K562 (cell line): ENCODE results near the gene HSBP1L1. TPM values are rescaled to one million over a fixed set of nuclear protein-coding genes. Genes with fewer than 3 reads are reported as not detected.

Experiments used
- ATAC-seq: fragments of 200-7000 bp; cut with Tn5 transposase; 3 replicates; pipeline ENCODE4 v1.9.1; 2020; ENCODE audit warnings: moderate library complexity
- BruUV-seq: library from RNA; stranded (reverse); fragments of 400-500 nt; replicated peaks from 2 replicates; lab custom pipeline; 2021; lab: Mats Ljungman, UMichigan
- CTCF ChIA-PET: fragments of 300-600 bp; formaldehyde crosslinking; extraction: SDS; loops from one replicate; lab custom pipeline; 2021; ENCODE audit warnings: low intra/inter-chr PET ratio; lab: Yijun Ruan, JAX
- POLR2A ChIA-PET: fragments of 300-600, 350-650 bp; sonication (Branson Sonifier 250); formaldehyde crosslinking; extraction: SDS; loops from one replicate; lab custom pipeline; 2021; ENCODE audit warnings: antibody characterized with exemption, inconsistent platforms; lab: Yijun Ruan, JAX
- DNase-seq, 4 experiments: peaks; one replicate each; pipeline versions ENCODE4 v3.0.0 to v3.0.0-alpha.2; 2011 to 2018; ENCODE audit warnings: low spot score in 3 of 4, mixed read lengths in 3 of 4; ENCODE audit errors: extremely low read depth in 1 of 4
- FAIRE-seq: peaks from 2 replicates; lab custom pipeline; 2011; peaks lifted over from hg19 to GRCh38; lab: Jason Lieb, UNC
- H2AFZ ChIP-seq: 2 replicates; pipeline ENCODE4 v1.6.0; 2011; ENCODE audit warnings: low read depth, low read length, control low read depth, inconsistent platforms
- H3K27ac ChIP-seq: fragments of 200-600 bp; 3 replicates; pipeline ENCODE4 v1.8.0; 2011; ENCODE audit warnings: low read depth, mild to moderate bottlenecking, control low read depth, inconsistent platforms, low read length, moderate library complexity, mixed read lengths; ENCODE audit errors: extremely low read depth
- H3K27me3 ChIP-seq, 2 experiments: fragments of 300-600 bp in 1 of 2; 2 replicates in 1 of 2; 3 replicates in 1 of 2; pipeline versions ENCODE4 v1.6.0 to v1.8.0; 2011; ENCODE audit warnings: inconsistent platforms in 2 of 2, low read length in 2 of 2, mild to moderate bottlenecking in 1 of 2, mixed read lengths in 1 of 2, moderate library complexity in 1 of 2; ENCODE audit not compliant: control insufficient read depth in 2 of 2, insufficient read depth in 2 of 2
- H3K36me3 ChIP-seq: fragments of 300-600 bp; 3 replicates; pipeline ENCODE4 v1.8.0; 2011; ENCODE audit warnings: mild to moderate bottlenecking, low read length, inconsistent platforms; ENCODE audit not compliant: control insufficient read depth, insufficient read depth
- H3K4me1 ChIP-seq, 2 experiments: fragments of 200-600 bp in 1 of 2; replicated peaks in 1 of 2; 2 replicates in 1 of 2; 3 replicates in 1 of 2; pipeline versions ENCODE4 v1.5.1 to v1.8.0; 2011; ENCODE audit warnings: inconsistent platforms in 2 of 2, low read length in 2 of 2, mild to moderate bottlenecking in 1 of 2, mixed read lengths in 1 of 2, moderate library complexity in 1 of 2; ENCODE audit not compliant: control insufficient read depth in 2 of 2, insufficient read depth in 2 of 2
- H3K4me2 ChIP-seq: 2 replicates; pipeline ENCODE4 v1.6.1; 2011; ENCODE audit warnings: low read length, control low read depth, inconsistent platforms, mixed read lengths; ENCODE audit not compliant: insufficient read depth
- H3K4me3 ChIP-seq: fragments of 200-600 bp; sonication (generic), shearing (Covaris generic); 2 replicates; pipeline ENCODE4 v1.5.1; 2016; ENCODE audit warnings: control low read depth, inconsistent platforms
- H3K79me2 ChIP-seq: fragments of 200-600 bp; 3 replicates; pipeline ENCODE4 v1.8.0; 2011; ENCODE audit warnings: low read length, inconsistent platforms; ENCODE audit not compliant: control insufficient read depth, insufficient read depth
- H3K9ac ChIP-seq, 2 experiments: 2 replicates each; pipeline versions ENCODE4 v1.6.0 to v1.6.1; 2011; ENCODE audit warnings: low read depth in 2 of 2, low read length in 2 of 2, control low read depth in 1 of 2, inconsistent platforms in 1 of 2, mild to moderate bottlenecking in 1 of 2, mixed read lengths in 1 of 2; ENCODE audit not compliant: insufficient read depth in 1 of 2
- H3K9me1 ChIP-seq: one replicate; pipeline ENCODE4 v1.6.0; 2011; ENCODE audit warnings: inconsistent platforms, mild to moderate bottlenecking, low read length, moderate library complexity; ENCODE audit not compliant: control insufficient read depth, insufficient read depth
- H3K9me3 ChIP-seq: replicated peaks from 2 replicates; pipeline ENCODE4 v1.5.1; 2011; ENCODE audit warnings: low read depth, low read length, inconsistent platforms; ENCODE audit not compliant: control insufficient read depth, insufficient read depth
- H4K20me1 ChIP-seq: replicated peaks from 2 replicates; pipeline ENCODE4 v1.6.1; 2011; ENCODE audit warnings: low read length, inconsistent platforms, mixed read lengths; ENCODE audit not compliant: control insufficient read depth, insufficient read depth
- EP400 ChIP-seq: fragments of 450-650 bp; IDR thresholded peaks from 2 replicates; pipeline ENCODE4 v1.6.1; 2017; ENCODE audit warnings: antibody characterized with exemption, mild to moderate bottlenecking, moderate library complexity
- HMG20A ChIP-seq: fragments of 450-650 bp; formaldehyde crosslinking; conservative IDR thresholded peaks from 2 replicates; pipeline ENCODE4 v1.4.0; 2020; ENCODE audit warnings: mild to moderate bottlenecking, mixed read lengths
- SOX6 ChIP-seq: fragments of 450-650 bp; IDR thresholded peaks from 2 replicates; pipeline ENCODE4 v1.6.1; 2014; ENCODE audit warnings: mild to moderate bottlenecking
- ZNF133 ChIP-seq: fragments of 250-450 bp; sonication (Bioruptor Pico); IDR thresholded peaks from 2 replicates; pipeline ENCODE4 v1.4.0; 2020; ENCODE audit warnings: mild to moderate bottlenecking
- WGBS: fragments of 100-300 bp; shearing (Covaris generic); methylation state at CpG from one replicate; pipeline ENCODE4 v1.1.6; 2016; ENCODE audit warnings: low coverage, mixed read lengths; ENCODE audit not compliant: insufficient coverage; ENCODE audit errors: missing lambda C conversion rate; 5-methylcytosine and 5-hydroxymethylcytosine counted together
- in situ Hi-C: fragments of 300-500 bp; cut with MboI; formaldehyde crosslinking; loops from 4 replicates; pipeline ENCODE4 v1.15.0; 2018; ENCODE audit warnings: inconsistent platforms, mixed read lengths
- intact Hi-C: fragments of 100-400 bp; cut with micrococcal nuclease; formaldehyde crosslinking; loops from 2 replicates; pipeline ENCODE4 v1.14.2; 2022
- polyA plus RNA-seq, 8 experiments: library from polyadenylated mRNA; depleted of rRNA in 4 of 8; stranded (reverse) in 5 of 8; unstranded in 3 of 8; fragments of >200 nt; fragmentation: Nextera tagmentation in 2 of 8; fragmentation: Illumina TruSeq in 1 of 8; extraction: Ambion mirVana in 2 of 8; extraction: Trizol in 1 of 8; gene quantifications; 2 replicates each; pipeline versions ENCODE4 v1.2.1 to v1.2.3, GENCODE V29; 2011 to 2014; ENCODE audit warnings: inconsistent platforms in 1 of 8, missing spikeins in 1 of 8
- total RNA-seq, 7 experiments: library from RNA; depleted of rRNA in 6 of 7; stranded (reverse); fragments of >200 nt in 6 of 7; fragmentation: Illumina TruSeq in 2 of 7; extraction: Trizol in 2 of 7; gene quantifications; 2 replicates each; pipeline versions ENCODE4 v1.2.1 to v1.2.3, GENCODE V29; 2011 to 2021; ENCODE audit warnings: low replicate concordance in 1 of 7
- TF ChIP-seq, protein P1 (sequence below), 2 experiments: fragments of 450-650 bp; formaldehyde crosslinking in 1 of 2; IDR thresholded peaks; 2 replicates each; pipeline versions ENCODE4 v1.4.0 to v1.6.1; 2014 to 2020; ENCODE audit warnings: mild to moderate bottlenecking in 2 of 2, borderline replicate concordance in 1 of 2, low read depth in 1 of 2
- TF ChIP-seq, protein P2 (sequence below): fragments of 250-450 bp; sonication (Bioruptor Pico); IDR thresholded peaks from 2 replicates; pipeline ENCODE4 v1.5.0; 2020; ENCODE audit warnings: mild to moderate bottlenecking, borderline replicate concordance
- TF ChIP-seq, protein P3 (sequence below): sonication (generic); formaldehyde crosslinking; IDR thresholded peaks from 2 replicates; pipeline ENCODE4 v1.9.0; 2022; ENCODE audit warnings: mild to moderate bottlenecking, missing genetic modification reagents
- TF ChIP-seq, protein P4 (sequence below), 3 experiments: IDR thresholded peaks in 2 of 3; conservative IDR thresholded peaks in 1 of 3; 2 replicates each; pipeline ENCODE4 v1.5.1; 2011 to 2012; ENCODE audit warnings: low read length in 3 of 3, mild to moderate bottlenecking in 3 of 3, control low read depth in 2 of 3, improper control_type of control experiment in 1 of 3, inconsistent platforms in 1 of 3, low read depth in 1 of 3, mixed read lengths in 1 of 3, moderate library complexity in 1 of 3; ENCODE audit not compliant: insufficient read depth in 2 of 3

HSBP1L1 gene
- total and polyA plus RNA-seq, 9 of the 15 experiments (the other 6 are each of a cell fraction or from before 2014, with no cell fraction given), result 0.24 to 0.36 TPM; not detected in 7

DNA sequence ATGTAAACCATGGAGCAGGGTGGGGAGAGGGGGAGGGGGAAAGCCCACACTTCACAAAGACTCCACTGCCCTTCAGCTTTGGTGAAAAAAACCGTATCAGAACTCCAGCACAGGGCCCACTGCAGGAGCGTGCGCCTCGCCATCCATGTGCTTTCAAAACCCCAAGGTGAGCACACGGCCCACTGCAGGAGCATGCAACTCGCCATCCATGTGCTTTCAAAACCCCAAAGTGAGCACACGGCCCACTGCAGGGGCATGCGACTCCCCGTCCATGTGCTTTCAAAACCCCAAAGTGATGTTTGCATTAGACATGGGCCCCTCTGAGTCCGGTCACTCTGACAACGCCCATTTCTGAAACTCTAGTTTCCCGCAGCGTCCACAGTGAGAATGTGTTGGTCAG is 16.1 kb downstream of the HSBP1L1 start:
- intact Hi-C loops, result no loop called here
- peak overlapping the region in 1 of 2 experiments; percentile 63; a peak in 1 of 4 replicates for H3K9ac ChIP-seq
- no peak overlapping the region for H3K4me3 ChIP-seq
- no peak overlapping the region for H2AFZ ChIP-seq
- H3K9me3 ChIP-seq, result no peaks in the 10 kb centered on the region
- DNase-seq (no peak), ATAC-seq (peak; percentile 49), FAIRE-seq (no peak)
- peaks cover 71% of the 10 kb centered on the region for H3K36me3 ChIP-seq
- CTCF ChIA-PET, result no interaction called here
- POLR2A ChIA-PET, result interaction anchor here (1.0 kb wide), 1 partner anchor 10 kb away, joined by 3 read pairs; no protein-coding TSS in a partner anchor
- in situ Hi-C loops, result no loop called here
- BruUV-seq, result no TSS peak
- peaks cover 7% of the 10 kb centered on the region for H3K9me1 ChIP-seq
- H3K79me2 ChIP-seq, result peaks cover 98% of the 10 kb centered on the region
- no peaks in the 10 kb centered on the region for H3K27me3 ChIP-seq
- H3K27ac ChIP-seq, result no peak overlapping the region; the same call in none of the 3 replicates
- 64% methylated on average over 8 of the region's 13 CpGs for WGBS
- H4K20me1 ChIP-seq, result peaks cover 29% of the 10 kb centered on the region
- H3K4me1 ChIP-seq, result peaks cover 18 to 23% of the 10 kb centered on the region in 2 experiments; a peak in 4 of 5 replicates
- H3K4me2 ChIP-seq, result no peak overlapping the region
- TF ChIP-seq ZNF133 (CRISPR knock-in tag), result no peak
- TF ChIP-seq, protein P1, sequence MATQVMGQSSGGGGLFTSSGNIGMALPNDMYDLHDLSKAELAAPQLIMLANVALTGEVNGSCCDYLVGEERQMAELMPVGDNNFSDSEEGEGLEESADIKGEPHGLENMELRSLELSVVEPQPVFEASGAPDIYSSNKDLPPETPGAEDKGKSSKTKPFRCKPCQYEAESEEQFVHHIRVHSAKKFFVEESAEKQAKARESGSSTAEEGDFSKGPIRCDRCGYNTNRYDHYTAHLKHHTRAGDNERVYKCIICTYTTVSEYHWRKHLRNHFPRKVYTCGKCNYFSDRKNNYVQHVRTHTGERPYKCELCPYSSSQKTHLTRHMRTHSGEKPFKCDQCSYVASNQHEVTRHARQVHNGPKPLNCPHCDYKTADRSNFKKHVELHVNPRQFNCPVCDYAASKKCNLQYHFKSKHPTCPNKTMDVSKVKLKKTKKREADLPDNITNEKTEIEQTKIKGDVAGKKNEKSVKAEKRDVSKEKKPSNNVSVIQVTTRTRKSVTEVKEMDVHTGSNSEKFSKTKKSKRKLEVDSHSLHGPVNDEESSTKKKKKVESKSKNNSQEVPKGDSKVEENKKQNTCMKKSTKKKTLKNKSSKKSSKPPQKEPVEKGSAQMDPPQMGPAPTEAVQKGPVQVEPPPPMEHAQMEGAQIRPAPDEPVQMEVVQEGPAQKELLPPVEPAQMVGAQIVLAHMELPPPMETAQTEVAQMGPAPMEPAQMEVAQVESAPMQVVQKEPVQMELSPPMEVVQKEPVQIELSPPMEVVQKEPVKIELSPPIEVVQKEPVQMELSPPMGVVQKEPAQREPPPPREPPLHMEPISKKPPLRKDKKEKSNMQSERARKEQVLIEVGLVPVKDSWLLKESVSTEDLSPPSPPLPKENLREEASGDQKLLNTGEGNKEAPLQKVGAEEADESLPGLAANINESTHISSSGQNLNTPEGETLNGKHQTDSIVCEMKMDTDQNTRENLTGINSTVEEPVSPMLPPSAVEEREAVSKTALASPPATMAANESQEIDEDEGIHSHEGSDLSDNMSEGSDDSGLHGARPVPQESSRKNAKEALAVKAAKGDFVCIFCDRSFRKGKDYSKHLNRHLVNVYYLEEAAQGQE (IDR thresholded peaks at IDR 0.05; ENCODE audit: borderline replicate concordance), result no peak
- TF ChIP-seq, protein P1 (CRISPR knock-in tag; IDR thresholded peaks at IDR 0.05; ENCODE audit: low read depth), result no peak
- TF ChIP-seq SOX6, result no peak
- peak; percentile 31; the same call in 1 of the 2 replicates for TF ChIP-seq EP400
- no peak for TF ChIP-seq HMG20A (CRISPR knock-in tag)
- TF ChIP-seq, protein P2, sequence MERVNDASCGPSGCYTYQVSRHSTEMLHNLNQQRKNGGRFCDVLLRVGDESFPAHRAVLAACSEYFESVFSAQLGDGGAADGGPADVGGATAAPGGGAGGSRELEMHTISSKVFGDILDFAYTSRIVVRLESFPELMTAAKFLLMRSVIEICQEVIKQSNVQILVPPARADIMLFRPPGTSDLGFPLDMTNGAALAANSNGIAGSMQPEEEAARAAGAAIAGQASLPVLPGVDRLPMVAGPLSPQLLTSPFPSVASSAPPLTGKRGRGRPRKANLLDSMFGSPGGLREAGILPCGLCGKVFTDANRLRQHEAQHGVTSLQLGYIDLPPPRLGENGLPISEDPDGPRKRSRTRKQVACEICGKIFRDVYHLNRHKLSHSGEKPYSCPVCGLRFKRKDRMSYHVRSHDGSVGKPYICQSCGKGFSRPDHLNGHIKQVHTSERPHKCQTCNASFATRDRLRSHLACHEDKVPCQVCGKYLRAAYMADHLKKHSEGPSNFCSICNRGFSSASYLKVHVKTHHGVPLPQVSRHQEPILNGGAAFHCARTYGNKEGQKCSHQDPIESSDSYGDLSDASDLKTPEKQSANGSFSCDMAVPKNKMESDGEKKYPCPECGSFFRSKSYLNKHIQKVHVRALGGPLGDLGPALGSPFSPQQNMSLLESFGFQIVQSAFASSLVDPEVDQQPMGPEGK (CRISPR knock-in tag), result no peak
- TF ChIP-seq, protein P3, sequence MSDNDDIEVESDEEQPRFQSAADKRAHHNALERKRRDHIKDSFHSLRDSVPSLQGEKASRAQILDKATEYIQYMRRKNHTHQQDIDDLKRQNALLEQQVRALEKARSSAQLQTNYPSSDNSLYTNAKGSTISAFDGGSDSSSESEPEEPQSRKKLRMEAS (CRISPR knock-in tag), result peak; percentile 23; the same call in 1 of the 2 replicates
- TF ChIP-seq, protein P4, sequence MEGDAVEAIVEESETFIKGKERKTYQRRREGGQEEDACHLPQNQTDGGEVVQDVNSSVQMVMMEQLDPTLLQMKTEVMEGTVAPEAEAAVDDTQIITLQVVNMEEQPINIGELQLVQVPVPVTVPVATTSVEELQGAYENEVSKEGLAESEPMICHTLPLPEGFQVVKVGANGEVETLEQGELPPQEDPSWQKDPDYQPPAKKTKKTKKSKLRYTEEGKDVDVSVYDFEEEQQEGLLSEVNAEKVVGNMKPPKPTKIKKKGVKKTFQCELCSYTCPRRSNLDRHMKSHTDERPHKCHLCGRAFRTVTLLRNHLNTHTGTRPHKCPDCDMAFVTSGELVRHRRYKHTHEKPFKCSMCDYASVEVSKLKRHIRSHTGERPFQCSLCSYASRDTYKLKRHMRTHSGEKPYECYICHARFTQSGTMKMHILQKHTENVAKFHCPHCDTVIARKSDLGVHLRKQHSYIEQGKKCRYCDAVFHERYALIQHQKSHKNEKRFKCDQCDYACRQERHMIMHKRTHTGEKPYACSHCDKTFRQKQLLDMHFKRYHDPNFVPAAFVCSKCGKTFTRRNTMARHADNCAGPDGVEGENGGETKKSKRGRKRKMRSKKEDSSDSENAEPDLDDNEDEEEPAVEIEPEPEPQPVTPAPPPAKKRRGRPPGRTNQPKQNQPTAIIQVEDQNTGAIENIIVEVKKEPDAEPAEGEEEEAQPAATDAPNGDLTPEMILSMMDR (IDR thresholded peaks at IDR 0.05 in 2 of 3, conservative IDR thresholded peaks at IDR 0.05 in 1 of 3; ENCODE audit: insufficient read depth in 2 of 3, low read depth in 1 of 3, low read length in 3 of 3), result no peak
